ENCODE data around the gene NDUFA11.

The NDUFA11 gene

DNA sequence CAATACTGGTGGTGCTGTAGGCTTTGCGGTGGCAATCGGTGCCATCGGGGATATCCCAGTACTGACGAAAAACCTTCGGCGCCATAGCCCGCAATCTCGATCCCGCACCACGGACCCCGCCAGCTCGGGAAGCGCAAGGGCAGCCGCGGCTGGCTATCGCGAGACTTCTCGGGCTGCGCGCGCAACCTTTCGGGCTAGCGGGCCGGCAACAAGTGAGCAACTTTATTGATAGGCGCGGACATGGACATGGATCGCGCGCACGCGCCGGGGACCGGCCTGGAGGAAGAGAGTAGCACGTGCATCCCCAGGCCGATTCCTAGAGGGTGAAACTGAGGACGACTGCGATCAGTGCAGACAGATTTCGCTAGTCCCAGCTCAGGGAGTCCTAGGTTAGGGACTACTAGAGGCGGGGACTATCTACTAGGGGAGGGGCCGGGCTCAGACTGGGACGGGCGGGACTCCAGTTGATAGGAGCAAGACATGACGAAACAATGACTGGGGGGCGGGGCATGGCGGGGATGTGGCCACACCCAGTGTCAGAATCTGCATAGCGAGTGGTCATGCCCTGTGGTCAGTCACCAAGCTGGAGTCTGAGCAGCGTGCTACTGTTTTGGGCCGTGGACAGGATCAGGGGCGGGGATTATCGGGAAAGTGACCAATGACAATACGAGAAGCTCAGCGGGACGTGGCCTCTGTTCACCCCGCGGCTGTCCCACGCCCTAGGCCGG lies at the start of gene NDUFA11:
TSS of gene NDUFA11 (minus strand) at position 167 of the 728 bp plus-strand sequence. CDS start at position 85, 82 bp downstream.
- peak; percentile 96 for DNase-seq (ENCODE audit: low spot score)

DNA sequence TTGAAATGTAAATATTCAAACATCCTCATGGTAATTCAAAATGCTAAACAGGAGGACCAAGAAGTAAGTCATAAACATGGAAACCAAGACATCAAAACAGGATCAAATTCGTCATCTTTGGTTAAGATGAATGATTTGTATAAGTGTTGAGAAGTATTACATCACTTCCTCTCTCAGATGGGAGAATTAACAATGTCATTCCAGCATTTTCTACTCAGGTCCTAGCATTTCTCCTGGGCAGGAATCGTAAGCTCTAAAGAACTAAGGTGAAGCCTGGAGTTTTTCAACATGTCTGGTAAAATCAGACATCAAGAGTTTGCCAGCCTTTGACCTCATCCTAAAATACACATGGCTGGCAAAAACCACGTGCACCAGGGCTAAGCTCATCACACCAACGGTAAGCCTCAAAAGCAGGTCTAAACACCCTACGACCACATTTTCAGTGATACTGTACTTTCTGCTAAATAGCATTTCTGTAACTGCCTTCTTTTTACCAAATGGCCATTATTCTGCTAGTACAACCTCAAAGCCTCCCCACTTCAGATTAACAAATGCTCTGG lies 49.5 kb upstream of the NDUFA11 start:
- no peak for DNase-seq (ENCODE audit: low spot score)

DNA sequence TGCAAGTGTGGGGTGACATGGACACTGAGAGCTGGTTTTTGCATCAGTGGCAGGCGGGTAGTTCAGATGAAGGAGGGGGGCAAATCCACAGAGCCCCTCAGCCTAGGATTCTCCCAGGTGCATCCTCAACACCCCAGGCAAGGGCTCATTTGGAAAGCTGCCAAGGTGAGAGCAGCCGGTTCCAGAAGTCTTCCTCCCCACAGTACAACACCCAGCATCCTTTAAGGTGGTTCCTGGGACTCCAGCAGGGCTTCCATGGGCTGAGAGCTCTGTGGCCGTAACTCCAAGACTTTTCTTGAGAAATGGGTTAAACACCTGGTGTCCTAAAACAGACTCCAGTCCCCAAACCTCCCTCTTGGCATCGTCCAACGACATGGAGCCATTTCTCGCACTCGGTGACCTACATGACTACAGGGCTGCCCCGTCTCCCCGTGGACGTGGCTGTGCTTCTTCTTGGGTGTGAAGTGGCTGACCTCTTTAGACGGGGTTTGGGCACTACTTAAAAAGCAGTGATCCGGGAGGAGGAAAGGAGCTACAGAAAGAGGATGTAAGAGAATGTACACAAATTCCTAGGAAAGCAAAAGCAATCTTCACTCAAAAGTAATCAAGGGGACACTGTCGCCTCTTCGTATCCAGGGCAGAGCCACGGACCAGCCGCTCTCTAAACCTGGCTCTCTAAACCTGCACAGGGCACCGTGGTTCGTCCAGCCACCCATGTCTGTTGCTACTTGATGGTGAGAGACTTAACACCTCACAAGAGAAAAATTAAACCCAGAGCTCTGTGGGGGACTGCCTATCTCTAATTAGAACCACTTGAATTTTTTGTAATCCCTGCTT lies 48.8 kb upstream of the NDUFA11 start:
- no peak for DNase-seq (ENCODE audit: low spot score)

DNA sequence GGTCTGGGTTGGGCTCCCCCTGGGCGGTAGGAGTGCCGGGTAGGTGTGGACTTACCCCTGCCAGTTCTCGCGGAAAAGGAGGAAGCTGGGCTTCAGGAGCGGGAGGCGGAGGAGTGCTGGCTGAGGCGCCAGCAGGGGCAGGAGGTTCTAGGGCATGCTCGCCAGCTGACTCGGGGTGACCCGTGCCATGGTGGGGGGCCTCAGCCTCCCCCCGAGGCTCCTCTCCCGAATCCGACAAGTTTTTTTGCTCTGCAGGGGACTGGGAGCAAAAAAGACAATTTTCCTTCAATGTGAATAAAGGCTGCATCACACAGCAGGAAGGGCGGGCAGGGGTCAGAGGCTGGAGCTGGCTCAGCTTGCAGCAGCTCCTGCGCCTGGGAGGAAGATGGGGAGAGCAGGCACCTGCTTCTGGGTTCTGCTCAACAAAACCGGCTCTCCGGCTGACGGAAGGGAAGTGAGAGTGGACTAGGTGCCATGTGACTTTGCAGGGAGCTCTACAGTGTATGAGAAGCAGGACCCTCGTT lies 47.8 kb upstream of the NDUFA11 start:
- DNase-seq (ENCODE audit: low spot score) = no peak

DNA sequence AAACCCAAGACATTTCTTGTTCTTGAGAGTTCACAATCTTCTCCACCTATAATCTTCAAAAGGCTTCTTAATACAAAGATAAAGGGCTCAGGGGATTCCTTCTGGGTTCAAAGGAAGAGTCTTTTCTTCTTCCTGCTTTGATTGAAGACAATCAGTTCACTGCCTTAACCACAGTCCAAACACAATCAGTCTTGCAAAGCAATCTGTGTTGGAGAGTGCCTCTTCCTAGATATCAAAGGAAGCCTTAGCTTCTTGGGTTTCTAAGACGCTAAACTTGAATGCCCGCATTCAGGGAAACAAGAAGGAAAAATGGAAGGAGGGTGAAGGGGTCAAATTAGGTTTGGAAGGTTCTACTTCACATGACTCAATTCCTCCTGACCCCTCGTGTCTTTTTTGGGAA lies 47.2 kb upstream of the NDUFA11 start:
- no peak for DNase-seq (ENCODE audit: low spot score)

DNA sequence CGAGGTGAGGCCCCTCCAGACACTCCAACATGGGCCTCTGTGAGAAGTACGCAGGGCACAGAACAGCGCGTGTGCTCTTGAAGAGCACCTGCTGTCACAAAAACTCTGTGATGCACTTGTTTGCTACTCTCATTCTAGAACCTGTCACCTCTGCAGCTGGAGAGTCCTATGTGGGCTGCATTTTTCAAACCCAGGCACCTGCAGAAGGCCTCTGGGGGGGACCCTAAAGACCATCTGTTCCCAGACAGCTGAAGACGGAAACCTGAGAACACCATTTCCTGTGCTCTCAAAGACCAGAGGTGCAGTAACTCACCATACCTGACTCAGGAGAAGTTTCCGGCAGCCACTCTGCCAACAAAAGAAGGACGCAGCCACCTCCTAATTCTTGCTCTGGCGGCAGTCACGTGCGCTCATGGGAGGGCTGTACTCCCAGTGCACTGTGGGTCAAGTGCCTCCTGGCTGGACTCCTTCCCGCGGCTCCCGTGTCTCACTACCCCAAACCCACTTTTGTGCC lies 46.3 kb upstream of the NDUFA11 start:
- peak; percentile 41 for DNase-seq (ENCODE audit: low spot score)

DNA sequence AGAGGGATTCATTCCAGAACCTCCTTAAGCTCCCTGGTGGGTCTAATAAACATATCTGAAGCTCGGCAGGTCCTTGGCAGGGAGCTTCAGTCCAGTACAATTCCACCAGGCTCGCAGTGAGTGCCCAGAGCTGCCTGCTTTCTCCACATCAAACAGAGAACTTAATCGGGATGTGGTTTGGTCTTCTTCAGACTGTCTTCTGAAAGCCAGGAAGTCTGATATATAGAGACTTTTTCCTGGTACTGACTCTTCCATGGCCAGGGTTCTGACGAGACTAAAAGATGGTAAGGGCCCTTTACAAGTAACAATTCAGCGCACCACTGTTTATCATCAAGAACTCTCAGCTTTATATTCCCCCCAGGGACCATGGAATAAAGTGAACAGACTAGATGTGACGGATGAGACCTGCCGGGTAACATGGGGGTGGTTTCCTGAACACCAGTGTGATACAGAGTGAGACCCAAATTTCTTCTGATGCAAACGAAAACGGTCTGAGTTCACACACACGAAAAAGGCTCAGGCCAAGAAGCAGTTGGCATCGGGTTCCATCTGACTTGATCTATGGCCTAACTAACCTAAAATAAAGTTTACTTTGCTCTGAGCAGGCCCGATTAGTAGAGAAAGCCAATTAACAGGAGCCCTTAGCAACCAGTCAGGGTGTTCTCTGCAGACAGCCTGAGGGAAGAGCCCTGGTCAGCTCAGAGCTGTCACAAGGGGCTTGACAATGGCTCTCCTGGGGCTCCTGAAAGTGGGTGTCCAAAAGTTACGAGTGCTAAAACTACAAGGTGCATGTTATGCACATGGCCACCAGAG lies 45.4 kb upstream of the NDUFA11 start:
- peak; percentile 24 for DNase-seq (ENCODE audit: low spot score)

DNA sequence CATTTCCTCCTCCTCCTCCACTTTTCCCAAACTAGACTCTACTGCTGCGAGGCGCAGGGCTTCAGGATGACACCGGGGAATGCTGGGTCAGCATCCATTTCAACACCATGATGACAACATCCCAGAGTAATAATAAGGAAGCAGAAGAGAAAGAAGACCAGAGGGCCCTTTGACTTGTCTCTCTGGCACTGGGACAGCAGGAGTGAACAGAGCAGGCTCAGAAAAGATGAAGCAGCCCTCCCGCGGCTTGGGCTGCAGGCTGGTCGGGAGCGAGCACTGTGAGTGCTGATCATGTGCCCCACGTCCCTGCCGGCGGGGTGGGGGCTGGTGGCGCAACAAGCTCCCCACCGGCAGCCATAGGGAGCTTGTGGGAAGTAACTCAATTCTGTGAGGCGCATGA lies 43.8 kb upstream of the NDUFA11 start:
- DNase-seq (ENCODE audit: low spot score) = no peak

DNA sequence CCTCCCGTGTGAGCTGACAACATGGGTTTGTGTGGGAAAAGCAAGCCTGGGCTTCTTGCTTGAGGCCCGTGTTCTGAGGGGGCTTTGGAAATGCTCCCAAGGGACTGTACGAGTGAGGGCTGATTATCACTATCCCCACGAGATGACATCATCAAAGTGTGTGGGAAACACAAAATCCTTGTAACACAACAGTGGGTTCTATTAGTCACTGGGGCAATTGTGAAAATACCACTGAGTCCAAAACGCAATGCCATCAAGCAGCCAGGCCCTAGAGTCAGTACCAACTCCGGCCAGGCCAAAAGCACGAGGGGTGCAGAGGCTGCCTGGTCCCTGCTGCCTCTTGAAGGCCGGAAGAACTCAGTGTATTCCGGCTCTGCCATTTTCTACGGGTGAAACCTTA lies 40.0 kb upstream of the NDUFA11 start:
- no peak for DNase-seq (ENCODE audit: low spot score)

DNA sequence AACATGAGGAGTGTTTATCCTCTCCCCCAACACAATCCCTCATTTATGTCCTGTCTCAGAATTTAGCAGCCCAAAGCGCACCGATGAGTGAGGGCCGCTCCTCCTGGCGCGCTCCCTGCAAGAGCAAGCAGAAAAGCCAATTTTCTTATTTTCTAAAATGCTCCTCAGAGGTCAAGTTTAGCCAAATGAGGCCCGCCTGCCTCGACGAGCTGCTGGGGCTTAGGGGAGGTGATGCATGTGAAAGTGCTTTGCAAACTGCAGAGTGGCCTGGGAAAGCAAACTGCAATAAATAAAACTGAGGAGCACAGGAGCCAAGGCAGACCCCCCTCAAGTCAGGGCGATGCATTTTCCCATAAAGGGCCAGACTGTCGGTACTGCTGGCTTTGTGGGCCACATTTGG lies 39.5 kb upstream of the NDUFA11 start:
- DNase-seq (ENCODE audit: low spot score) = no peak

DNA sequence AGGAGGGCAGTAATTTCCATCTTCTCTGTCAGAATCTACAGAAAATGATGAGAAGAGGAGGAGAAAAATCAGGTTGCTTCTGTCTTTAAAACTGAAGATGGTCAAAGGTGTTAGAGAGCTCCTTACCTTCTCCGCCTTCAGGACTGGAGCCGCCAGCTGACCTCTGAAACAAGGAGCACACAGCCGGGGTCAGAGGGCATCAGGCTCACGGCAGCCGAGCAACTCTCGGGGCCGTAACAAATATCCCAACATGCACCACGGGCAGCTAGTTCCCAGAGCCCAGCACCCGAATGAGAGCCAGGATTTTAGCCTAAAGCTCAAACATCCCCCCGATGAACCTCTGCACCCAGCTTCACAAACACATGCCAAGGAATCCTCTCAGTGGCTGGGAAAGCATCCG lies 38.1 kb upstream of the NDUFA11 start:
- DNase-seq (ENCODE audit: low spot score) = no peak

DNA sequence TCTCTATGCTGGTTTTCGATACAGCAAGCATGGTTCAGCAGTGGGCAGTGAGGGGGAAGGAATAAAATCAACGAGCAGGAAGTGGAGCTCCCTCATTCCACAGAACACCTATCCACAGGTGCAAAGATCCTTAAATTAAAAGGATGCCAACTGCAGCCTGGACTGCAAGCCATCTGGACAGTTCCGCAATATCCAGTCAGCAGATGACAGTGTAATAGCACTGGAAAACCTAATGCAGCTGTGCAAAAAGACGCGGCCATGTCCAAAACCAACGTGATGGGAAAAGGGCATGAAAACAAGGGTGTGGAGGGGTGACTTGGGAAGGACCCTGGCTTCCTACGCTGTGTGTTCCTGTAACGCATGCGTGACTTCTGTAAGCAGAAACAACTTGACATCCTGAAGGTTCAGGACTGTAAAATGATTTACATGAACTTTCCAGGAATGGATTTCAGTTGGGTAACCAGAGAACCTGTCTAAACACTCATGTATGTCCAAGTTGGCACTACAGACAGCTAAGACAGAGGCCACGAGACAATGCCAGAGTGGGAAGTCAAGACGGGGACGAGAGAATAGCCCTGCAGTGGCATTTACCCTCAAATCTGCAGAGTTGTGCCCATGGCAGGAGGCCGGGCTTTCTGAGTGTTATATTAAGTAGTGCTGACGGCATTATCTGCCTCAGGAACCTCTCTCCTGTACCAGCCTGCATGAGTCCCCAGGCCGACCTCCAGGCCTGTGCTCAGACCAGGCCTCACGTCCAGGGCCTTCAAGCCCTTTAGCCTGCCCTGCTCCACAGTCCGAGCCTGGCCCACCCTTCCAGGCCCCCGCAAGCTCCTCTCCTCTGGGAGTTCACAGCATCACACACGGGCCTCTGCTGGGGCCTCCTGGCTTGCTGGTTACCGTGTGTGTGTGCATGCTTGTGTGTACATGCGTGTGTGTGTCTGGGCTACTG lies 36.9 kb upstream of the NDUFA11 start:
- DNase-seq (ENCODE audit: low spot score) = no peak

DNA sequence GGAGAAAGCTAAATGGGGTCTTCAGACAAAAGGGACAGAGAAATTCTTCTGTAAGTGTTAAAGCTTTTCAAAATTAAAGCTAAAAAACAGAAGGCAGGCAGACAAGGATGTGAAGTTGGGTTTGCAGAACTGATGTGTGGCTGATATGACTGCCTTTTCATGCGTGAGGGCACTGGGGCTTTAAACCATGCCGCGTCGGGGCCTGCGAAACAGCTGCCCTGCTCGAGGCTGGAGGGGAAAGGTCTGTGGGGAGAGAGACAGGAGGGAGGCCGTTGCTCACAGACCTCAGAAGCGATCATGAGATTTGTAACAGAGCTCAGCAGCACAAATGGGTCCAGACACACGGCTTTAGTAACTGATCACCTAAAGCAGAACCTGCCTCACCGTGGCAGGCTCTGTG lies 34.0 kb upstream of the NDUFA11 start:
- no peak for DNase-seq (ENCODE audit: low spot score)

DNA sequence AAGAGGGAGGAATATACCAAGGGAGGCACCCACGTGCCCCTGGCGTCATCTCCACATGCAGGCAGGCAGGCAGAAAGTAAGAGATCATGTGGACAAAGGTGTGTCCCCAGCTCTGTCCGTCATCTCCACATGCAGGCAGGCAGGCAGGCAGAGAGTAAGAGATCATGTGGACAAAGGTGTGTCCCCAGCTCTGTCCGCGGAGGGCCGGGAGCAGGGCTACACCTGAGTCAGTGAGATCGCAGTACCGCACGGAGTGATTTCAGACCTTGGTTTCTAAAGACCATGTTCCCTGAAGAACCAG lies 32.7 kb upstream of the NDUFA11 start:
- DNase-seq (ENCODE audit: low spot score) = no peak

DNA sequence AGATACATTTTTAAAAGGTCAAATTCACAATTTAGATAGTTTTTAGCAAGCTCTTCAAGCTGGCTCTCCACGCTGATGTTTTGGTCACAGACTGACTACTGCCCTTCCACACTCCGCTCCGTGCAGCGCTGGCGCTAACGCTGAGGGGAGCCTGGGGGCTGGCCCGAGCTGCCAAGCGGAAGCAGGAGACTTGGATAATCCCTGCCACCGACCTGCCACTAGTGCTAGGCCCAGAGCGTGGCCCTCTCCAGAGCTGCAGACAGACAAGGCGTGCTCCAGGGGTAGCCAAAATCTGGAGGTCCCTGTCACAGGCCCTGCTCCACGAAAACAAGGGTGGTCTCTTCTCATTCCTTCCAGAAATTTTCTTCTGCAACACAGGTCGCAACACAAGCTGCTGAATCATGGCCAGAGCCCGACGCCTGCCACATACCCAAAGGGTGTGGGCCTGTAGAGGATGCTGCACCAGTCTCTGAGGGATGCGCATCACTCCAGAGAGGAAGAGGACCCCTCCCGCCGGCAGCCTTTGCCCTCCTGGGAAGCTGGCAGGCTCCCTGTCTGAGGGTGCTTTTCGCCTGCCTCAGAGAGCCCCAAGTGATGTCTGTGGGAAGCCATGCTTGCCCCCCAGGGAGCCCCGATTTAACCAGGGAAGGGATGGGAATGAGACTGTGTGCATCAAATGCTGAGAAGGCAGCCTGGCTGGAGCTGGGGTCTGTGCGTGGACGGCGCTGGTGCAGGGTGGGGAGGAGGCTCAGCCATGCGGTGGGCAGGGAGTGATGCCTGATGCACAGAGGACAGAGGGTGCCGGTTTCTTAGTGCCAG lies 32.1 kb upstream of the NDUFA11 start:
- no peak for DNase-seq (ENCODE audit: low spot score)

DNA sequence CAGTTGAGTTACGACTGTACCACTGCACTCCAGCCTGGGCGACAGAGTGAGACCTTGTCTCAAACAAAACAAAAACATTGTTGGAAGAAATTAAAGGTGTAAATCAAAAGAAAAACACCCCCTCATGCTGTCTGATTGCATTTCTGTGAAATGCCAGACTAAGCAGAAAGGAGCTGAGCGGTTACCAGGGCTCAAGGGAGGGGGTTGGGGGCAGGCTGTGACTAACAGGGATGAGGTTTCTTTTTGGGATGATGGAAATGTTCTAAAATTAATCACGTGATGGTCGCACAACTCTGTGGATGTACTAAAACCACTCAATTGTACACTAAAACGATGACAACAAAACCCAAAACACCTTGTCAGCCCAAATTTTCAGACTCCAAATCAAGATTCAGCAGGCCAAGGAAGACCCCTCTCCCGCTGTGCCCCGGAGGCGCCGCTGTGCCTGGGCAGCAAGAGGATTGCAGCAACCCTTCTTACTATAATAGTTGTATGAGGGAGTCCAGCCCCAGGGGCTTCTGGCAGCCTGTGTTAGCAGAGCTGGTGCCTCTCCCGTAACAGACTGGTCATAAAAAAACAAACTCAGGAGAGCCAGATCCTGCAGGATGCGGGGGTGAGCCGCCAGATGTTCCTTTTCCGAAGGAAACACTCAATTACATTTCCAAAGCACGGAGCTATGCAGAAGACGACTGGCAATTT lies 31.3 kb upstream of the NDUFA11 start:
- DNase-seq (ENCODE audit: low spot score) = no peak

DNA sequence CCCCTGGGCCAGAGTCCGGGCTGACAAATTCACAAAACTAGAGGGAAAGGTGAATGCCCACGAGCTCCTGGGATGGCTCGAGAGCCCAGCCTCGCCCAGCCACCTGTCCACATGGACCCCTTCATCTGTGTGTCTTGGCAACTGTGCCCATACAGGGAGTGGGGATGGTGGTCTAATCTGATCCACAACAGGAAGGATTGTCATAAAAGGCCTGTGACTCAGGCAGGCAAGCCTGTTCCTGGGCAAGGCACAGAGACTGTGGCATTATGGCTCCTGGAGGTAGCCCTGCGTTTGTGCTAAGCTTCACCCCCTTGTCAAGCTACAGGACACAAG lies 30.4 kb upstream of the NDUFA11 start:
- DNase-seq (ENCODE audit: low spot score) = no peak

DNA sequence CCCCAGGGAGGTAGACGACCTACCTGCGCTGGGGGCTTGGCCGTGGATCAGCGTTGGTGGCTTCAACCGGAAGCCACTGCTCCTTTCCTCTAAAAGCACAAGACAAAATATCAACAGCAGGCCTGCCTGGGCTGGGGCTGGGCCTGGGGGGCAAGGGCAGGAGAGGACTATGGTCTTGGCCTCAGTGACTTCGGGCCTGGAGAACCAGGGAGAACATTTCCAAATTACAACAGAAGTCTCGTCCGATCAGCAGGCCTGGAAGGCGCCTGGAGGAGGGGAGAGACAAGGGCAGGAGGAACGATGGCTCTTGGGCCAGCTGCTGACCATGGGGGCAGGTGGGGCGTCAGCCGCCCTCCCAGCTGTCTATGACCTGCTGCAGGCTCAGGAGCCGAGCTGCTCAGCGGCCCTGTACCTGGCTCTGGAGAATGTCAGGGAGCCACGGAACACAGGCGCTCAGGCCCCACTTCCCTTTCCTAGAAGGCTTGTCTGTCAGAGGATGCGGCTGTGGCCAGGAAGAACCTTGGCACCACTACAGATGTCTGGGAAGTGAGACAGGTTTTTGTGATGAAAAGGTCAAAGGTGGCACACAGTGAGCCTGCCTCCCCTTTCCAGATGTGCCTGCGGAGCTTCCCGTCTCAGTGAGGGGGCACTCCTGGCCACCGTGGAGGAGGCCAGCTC lies 29.9 kb upstream of the NDUFA11 start:
- no peak for DNase-seq (ENCODE audit: low spot score)
